Spleen (tissue), 13 donors: ENCODE measurements around the gene STAT6. TPM values are rescaled to one million over a fixed set of nuclear protein-coding genes. Genes with fewer than 3 reads are reported as not detected.

Experiments used
- DNase-seq: peaks from one replicate; pipeline ENCODE4 v3.0.0-alpha.2; 2020
- H3K27ac ChIP-seq, 8 donors: fragments of 200-600 bp; sonication (generic) in 7 of 8; 1 replicate in 4 of 8; 2 replicates in 4 of 8; pipeline versions ENCODE4 v1.5.0 to v1.8.0; 2016 to 2021; ENCODE audit warnings: inconsistent platforms in 4 of 8, mild to moderate bottlenecking in 4 of 8, moderate library complexity in 1 of 8
- H3K27me3 ChIP-seq, 7 donors: fragments of 200-600 bp; sonication (generic) in 6 of 7; replicated peaks in 1 of 7; 1 replicate in 4 of 7; 2 replicates in 3 of 7; pipeline versions ENCODE4 v1.5.0 to v1.8.0; 2016 to 2021; ENCODE audit warnings: inconsistent platforms in 3 of 7, mild to moderate bottlenecking in 1 of 7
- H3K36me3 ChIP-seq, 6 donors: fragments of 200-600 bp; sonication (generic) in 5 of 6; 1 replicate in 4 of 6; 2 replicates in 2 of 6; pipeline versions ENCODE4 v1.5.0 to v1.8.0; 2016 to 2021; ENCODE audit warnings: inconsistent platforms in 2 of 6
- H3K4me1 ChIP-seq, 6 donors: fragments of 200-600 bp; sonication (generic) in 5 of 6; 1 replicate in 3 of 6; 2 replicates in 3 of 6; pipeline versions ENCODE4 v1.5.0 to v1.8.0; 2016 to 2021; ENCODE audit warnings: inconsistent platforms in 3 of 6
- H3K4me3 ChIP-seq, 8 donors: fragments of 200-600 bp; sonication (generic) in 7 of 8; 1 replicate in 4 of 8; 2 replicates in 4 of 8; pipeline versions ENCODE4 v1.5.0 to v1.8.0; 2016 to 2021; ENCODE audit warnings: inconsistent platforms in 4 of 8, mild to moderate bottlenecking in 4 of 8, moderate library complexity in 2 of 8
- H3K9me3 ChIP-seq, 8 donors: fragments of 200-600 bp; sonication (generic) in 7 of 8; 1 replicate in 4 of 8; 2 replicates in 4 of 8; pipeline versions ENCODE4 v1.5.0 to v1.8.0; 2016 to 2021; ENCODE audit warnings: inconsistent platforms in 4 of 8
- CTCF ChIP-seq, 11 experiments: fragments of 200-600 bp in 7 of 11; fragments of 450-650 bp in 4 of 11; sonication (generic) in 4 of 11; IDR thresholded peaks in 8 of 11; conservative IDR thresholded peaks in 3 of 11; 1 replicate in 7 of 11; 2 replicates in 4 of 11; pipeline versions ENCODE4 v1.4.0 to v1.8.0; 2016 to 2021; ENCODE audit warnings: antibody characterized with exemption in 11 of 11, inconsistent platforms in 4 of 11, mild to moderate bottlenecking in 1 of 11
- POLR2A ChIP-seq, 3 donors: fragments of 450-650 bp; IDR thresholded peaks; one replicate each; pipeline ENCODE4 v1.5.1; 2017; ENCODE audit warnings: antibody characterized with exemption in 3 of 3, mild to moderate bottlenecking in 1 of 3
- POLR2AphosphoS5 ChIP-seq, 3 donors: sonication (generic); formaldehyde crosslinking; IDR thresholded peaks; one replicate each; pipeline ENCODE4 v1.5.1; 2017; ENCODE audit warnings: antibody characterized with exemption in 3 of 3
- WGBS, 5 donors: extraction: QIAGEN DNeasy Blood & Tissue Kit in 3 of 5; methylation state at CpG; one replicate each; pipeline versions ENCODE4 v1.1.5 to v1.1.7; 2013 to 2018; 5-methylcytosine and 5-hydroxymethylcytosine counted together
- intact Hi-C: fragments of 100-400 bp; cut with DNase I; formaldehyde crosslinking; loops from one replicate; pipeline ENCODE4 v1.15.0; 2023; ENCODE audit warnings: low total_unique reads
- long read RNA-seq, 2 donors: transcript quantifications; one replicate each; lab custom pipeline, GENCODE V29; 2026
- polyA plus RNA-seq, 3 donors: library from polyadenylated mRNA; stranded (reverse); fragments of 200-250 nt; gene quantifications; one replicate each; pipeline ENCODE4 v1.2.1, GENCODE V29; 2013
- total RNA-seq, 7 donors: library from RNA; depleted of rRNA in 3 of 7; stranded (reverse); fragments of >200 nt in 3 of 7; fragmentation: NEBNext Ultra II Directional in 4 of 7; extraction: Animal tissue kit (Norgen Biotek cat#: 25700) in 4 of 7; gene quantifications; one replicate each; pipeline versions ENCODE4 v1.1.0 to v1.2.1, GENCODE V29; 2016 to 2021
- donor health status: healthy with polysubstance abuse.
- donor health status: DM: no; HTN: no; CAD: no; lungs with moderate emphysema.
- donor health status: DM: no; HTN: no; CAD: no.
- donor health status: Bipolar disorder and iron deficiency.
- donor health status: healthy.
- donor health status: DM: no; HTN: no; CAD: no.
- donor health status: DM: yes; HTN: yes; CAD: no.

Gene STAT6
- total RNA-seq: 100 to 1,000 TPM; 196 to 336 (median 280) TPM
- polyA plus RNA-seq: 100 to 1,000 TPM; 140 to 312 (median 241) TPM
- long read RNA-seq, donor 1, full-length matches to known transcripts: 9 of 36 reads
- long read RNA-seq, donor 1, partial matches to known transcripts: 27 of 36 reads
- long read RNA-seq, donor 1, other reads (novel, unspliced or antisense): 0 of 36 reads
- long read RNA-seq, donor 2, full-length matches to known transcripts: 9 of 151 reads
- long read RNA-seq, donor 2, partial matches to known transcripts: 142 of 151 reads
- long read RNA-seq, donor 2, other reads (novel, unspliced or antisense): 0 of 151 reads

DNA sequence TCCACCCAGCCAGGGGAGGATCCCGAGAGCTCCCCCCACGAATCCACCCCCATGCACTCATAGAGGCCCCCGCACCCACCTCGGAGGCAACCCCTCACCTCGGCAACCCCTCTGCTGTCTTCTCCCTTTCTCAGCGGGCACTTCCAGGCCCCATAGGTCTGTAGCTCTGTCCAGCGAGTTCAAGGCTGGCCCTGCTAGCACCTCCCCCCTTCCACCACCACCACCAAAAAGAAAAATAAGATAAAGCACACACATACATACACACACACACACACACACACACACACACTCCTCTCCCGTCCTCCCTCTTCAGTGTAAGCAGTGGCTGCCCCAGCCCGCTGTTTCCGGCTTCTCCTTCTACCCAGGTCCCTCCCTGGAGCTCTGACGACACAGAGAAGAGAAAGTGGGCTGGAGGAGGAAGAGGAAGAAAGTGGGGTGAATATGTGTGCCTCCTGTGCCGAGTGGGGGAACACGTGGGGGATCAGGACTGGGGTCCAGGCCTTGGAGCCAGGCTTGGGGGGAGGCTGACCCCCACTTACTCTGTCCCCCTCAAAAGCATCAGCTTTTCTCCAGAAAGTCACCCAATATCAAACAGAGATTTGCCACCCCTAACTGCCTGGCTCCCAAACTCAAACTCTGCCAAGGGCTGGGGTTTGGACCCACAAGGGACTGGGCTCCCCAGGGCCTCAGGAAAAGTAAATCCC lies at the start of gene STAT6:
Gene STAT6, minus strand, starts transcription at position 332 of the 704 bp plus-strand sequence. CDS start 3,084 bp downstream, outside the sequence.
- H3K27ac ChIP-seq: peak within 1 kb of the TSS; percentile 94 to 99 (median 98)
- intact Hi-C loops: no loop called here
- H3K9me3 ChIP-seq: no peaks in the 10 kb centered on the region
- H3K4me1 ChIP-seq: peaks cover 16 to 59% (median 33%) of the 10 kb centered on the region in 6 donors
- no peaks in the 10 kb centered on the region for H3K27me3 ChIP-seq
- peak in 2 of 3 donors; percentile 71 to 92 for TF ChIP-seq POLR2AphosphoS5 (IDR thresholded peaks at IDR 0.05)
- TF ChIP-seq CTCF (IDR thresholded peaks at IDR 0.05 in 8 of 11, conservative IDR thresholded peaks at IDR 0.05 in 3 of 11): peak in 3 of 11 experiments; percentile 12 to 34 (median 14)
- peak in 1 of 3 donors; percentile 67 for TF ChIP-seq POLR2A (IDR thresholded peaks at IDR 0.05)
- H3K36me3 ChIP-seq: peaks cover 0 to 34% (median 25%) of the 10 kb centered on the region in 6 donors
- H3K4me3 ChIP-seq: peak within 1 kb of the TSS; percentile 61 to 91 (median 83)
- DNase-seq: peak; percentile 96
- WGBS, 5 donors: 0 to 3% (median 1%) methylated on average over 7 to 13 of the region's 13 CpGs

DNA sequence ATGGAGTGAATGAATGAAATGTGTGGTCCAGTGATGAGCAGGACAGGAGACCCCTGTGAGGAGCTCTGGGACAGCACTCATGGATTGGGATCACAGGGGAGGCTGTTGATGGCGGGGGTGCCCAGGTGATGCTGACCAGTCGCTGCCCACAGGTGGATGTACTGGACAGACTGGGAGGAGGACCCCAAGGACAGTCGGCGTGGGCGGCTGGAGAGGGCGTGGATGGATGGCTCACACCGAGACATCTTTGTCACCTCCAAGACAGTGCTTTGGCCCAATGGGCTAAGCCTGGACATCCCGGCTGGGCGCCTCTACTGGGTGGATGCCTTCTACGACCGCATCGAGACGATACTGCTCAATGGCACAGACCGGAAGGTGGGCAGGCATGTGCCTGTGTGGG lies 49.6 kb upstream of the STAT6 start:
- H3K4me3 ChIP-seq: no peak overlapping the region
- peaks cover 0 to 95% (median 5%) of the 10 kb centered on the region in 6 donors for H3K36me3 ChIP-seq
- intact Hi-C loops: no loop called here
- H3K4me1 ChIP-seq: peaks cover 0 to 45% (median 25%) of the 10 kb centered on the region in 6 donors
- DNase-seq: no peak
- 89 to 97% (median 93%) methylated on average over 9 to 14 of the region's 14 CpGs for WGBS, 5 donors
- H3K9me3 ChIP-seq: no peaks in the 10 kb centered on the region
- peaks cover 0 to 8% (median 0%) of the 10 kb centered on the region in 7 donors for H3K27me3 ChIP-seq
- H3K27ac ChIP-seq: no peak overlapping the region
- TF ChIP-seq POLR2AphosphoS5 (IDR thresholded peaks at IDR 0.05): no peak
- no peak for TF ChIP-seq CTCF (IDR thresholded peaks at IDR 0.05 in 8 of 11, conservative IDR thresholded peaks at IDR 0.05 in 3 of 11)
- TF ChIP-seq POLR2A (IDR thresholded peaks at IDR 0.05): no peak

GRCh38 chr12:57160040-57160439 lies 48.9 kb upstream of the STAT6 start:
- no peak for DNase-seq
- intact Hi-C loops: no loop called here
- no peak for TF ChIP-seq CTCF (IDR thresholded peaks at IDR 0.05 in 8 of 11, conservative IDR thresholded peaks at IDR 0.05 in 3 of 11)
- TF ChIP-seq POLR2A (IDR thresholded peaks at IDR 0.05): no peak
- TF ChIP-seq POLR2AphosphoS5 (IDR thresholded peaks at IDR 0.05): no peak
- WGBS, 5 donors: 78 to 94% (median 84%) methylated on average over 4 of the region's 4 CpGs
- Histone ChIP-seq H3K27me3 (peaks cover 0 to 8% (median 0%) of the 10 kb centered on the region in 7 donors), H3K4me3 (no peak overlapping the region), H3K36me3 (peaks cover 0 to 94% (median 5%) of the 10 kb centered on the region in 6 donors), H3K4me1 (peaks cover 0 to 51% (median 26%) of the 10 kb centered on the region in 6 donors), H3K27ac (peak overlapping the region in 2 of 8 donors; percentile 40 to 41), H3K9me3 (no peaks in the 10 kb centered on the region)

DNA sequence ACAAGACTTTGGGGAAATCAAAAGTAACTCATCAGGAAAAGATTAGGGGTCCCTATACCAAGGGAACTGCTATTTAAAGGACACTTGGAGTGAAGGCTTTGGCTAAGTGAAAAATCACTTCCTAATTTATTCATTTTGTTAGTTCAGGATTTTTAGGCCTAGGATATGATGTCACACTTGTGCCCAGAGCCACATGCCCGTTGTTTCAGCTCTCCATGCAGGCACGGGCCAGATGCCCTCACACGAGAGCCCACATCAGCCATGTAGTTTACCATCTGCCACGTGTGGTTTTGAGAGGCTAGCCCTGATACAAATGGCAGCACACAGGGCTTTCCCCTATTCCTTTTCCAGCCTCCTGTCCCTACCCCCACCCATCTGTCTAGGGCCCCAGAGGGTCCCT lies 48.1 kb upstream of the STAT6 start:
- H3K4me3 ChIP-seq: no peak overlapping the region
- H3K27ac ChIP-seq: peak overlapping the region in 2 of 8 donors; percentile 40 to 41
- TF ChIP-seq POLR2AphosphoS5 (IDR thresholded peaks at IDR 0.05) (no peak), CTCF (IDR thresholded peaks at IDR 0.05 in 8 of 11, conservative IDR thresholded peaks at IDR 0.05 in 3 of 11) (no peak), POLR2A (IDR thresholded peaks at IDR 0.05) (no peak)
- intact Hi-C loops: no loop called here
- peaks cover 0 to 8% (median 0%) of the 10 kb centered on the region in 7 donors for H3K27me3 ChIP-seq
- H3K9me3 ChIP-seq: no peaks in the 10 kb centered on the region
- H3K36me3 ChIP-seq: peaks cover 0 to 93% (median 5%) of the 10 kb centered on the region in 6 donors
- 64 to 75% (median 71%) methylated on average over 4 of the region's 4 CpGs for WGBS, 5 donors
- DNase-seq: no peak
- H3K4me1 ChIP-seq: peaks cover 0 to 58% (median 33%) of the 10 kb centered on the region in 6 donors
